CD4-positive, alpha-beta T cell treated with Interleukin-4 for 1 hour (primary cell): Measurements from ENCODE around the gene PPA1.
"Not testable (repeated sequence)": the region's sequence is repeated elsewhere in the genome, so short reads cannot be mapped to it uniquely, and the experiment has no call there.

Experiments
- DNase-seq, 2 donors: peaks; one replicate each; pipeline ENCODE4 v3.0.0-alpha.2; 2020 to 2022

PPA1 gene

DNA sequence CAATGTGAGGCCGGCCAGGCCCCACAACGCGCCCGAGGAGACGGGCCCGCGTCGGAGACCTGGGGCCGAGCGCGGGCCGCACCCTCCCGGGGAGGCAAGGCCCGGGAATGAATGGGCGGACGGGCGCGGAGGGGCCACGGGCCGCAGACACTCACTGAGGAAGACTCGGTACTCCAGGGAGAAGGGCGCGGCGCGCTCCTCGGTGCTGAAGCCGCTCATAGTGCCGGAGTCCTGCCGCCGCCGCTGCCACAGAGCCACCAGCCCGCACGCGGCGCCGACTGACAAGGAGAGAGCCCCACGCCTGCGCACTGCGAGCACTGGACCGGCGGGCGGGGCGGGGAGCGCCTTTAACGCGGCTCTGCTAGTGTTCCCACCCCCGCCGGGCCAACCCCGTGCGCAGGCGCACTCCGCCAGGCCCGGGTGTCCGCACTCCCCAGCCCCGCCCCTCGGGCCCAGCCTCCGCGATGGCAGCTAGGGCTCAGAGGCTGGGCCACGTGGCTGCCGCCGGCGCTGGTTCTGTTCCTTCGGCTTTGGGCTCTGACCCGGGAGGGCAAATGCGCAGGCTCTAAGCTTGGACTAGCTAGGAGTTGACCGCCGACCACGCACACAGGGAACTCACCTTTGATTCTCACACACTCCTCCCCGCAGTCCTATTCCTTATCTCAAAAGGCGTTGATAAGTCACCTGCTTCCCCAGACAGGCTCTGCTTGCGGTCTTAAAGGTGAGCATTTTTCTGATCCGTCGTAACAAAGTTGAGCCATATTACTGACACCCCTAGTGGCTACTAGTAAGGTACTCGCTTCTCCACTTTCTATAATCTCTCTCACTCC, at the start of gene PPA1:
TSS of gene PPA1 (minus strand) at position 321 of the 830 bp plus-strand sequence. CDS start at position 219, 102 bp downstream.
- peak; percentile 98 for DNase-seq

DNA sequence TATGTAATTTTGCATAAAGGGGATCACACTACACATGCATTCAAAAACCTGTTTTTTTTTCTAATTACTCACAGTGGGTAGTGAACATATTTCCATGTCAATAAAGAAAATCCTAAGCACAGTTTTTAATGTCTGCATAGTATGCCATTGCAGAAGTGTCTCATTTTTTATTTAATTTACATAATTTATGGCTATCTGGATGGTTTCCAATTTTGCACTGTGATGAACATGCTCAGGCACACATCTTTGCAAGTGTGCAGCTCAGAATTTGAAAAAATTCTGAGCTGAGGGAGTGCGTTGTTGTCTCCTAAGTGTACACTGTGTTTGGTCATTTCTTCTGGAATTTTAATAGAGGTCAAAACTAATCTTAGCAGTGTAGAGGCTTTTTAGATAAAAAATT, 48.4 kb upstream of the PPA1 start:
- DNase-seq: no peak

DNA sequence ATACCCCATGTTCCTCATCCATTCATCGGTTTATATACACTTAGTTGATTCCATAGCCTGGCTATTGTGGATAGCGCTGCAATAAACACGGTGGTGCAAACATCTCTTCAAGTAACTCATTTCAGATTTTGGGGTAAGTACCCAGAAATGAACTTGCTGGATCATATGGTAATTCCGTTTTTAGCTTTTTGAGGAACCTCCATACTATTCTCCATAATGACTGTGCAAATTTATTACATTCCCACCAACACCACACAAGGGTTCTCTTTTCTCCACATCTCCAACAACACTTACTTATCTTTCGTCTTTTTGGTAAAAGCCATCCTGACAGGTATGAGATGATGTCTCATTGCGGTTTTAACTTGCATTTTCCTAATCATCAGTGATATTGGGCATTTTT, 46.9 kb upstream of the PPA1 start:
- DNase-seq: no peak

DNA sequence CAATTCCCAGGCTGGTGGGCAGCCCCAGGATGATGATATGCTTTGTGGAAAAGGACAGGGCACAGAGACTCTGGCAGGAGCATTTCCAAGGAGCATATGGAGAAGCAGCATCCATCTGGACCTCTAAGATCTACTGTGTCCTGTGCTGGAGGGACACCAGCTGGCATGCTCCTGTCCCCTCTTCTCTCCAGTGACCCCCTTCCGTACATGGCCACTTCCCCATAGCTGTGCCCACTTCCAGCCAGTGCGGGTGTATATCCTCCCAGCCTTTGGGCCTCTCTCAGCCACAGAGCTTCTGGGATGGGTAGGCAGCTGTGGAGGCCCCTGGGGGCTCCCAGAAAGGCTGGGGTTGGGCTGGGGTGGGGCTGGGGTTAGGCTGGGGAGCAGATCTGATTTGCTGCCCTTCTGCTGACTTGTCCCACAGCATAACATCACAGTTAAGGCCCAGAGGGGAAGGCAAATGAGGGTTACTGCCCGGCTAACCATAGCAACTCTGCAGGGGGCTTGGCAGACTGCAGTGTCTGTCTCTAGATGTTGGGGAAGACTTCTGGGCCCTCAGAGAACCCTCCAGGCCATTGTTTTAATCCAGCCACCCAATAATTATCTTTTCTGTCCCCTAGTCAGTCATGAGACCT, 44.3 kb upstream of the PPA1 start:
- DNase-seq: no peak

DNA sequence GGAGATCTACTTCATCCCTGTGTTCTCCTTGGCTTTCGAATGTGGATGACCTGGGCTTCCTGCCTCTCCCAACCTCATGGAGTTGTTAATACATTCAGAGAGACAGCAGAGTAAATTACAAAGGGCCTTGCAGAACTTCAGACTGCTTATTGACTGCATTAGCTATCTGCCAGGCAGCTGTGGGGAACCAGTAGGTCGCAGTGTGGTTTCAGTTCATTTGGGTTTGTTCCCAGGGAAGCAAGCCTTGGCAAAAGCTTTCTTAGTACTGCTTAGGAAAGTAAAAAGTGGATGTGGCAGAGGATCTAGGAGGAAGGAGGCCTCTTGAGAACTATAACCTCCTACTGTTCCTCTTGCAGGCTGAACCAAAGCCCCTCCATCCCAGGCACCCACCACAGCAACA, 41.4 kb upstream of the PPA1 start:
- DNase-seq: no peak

DNA sequence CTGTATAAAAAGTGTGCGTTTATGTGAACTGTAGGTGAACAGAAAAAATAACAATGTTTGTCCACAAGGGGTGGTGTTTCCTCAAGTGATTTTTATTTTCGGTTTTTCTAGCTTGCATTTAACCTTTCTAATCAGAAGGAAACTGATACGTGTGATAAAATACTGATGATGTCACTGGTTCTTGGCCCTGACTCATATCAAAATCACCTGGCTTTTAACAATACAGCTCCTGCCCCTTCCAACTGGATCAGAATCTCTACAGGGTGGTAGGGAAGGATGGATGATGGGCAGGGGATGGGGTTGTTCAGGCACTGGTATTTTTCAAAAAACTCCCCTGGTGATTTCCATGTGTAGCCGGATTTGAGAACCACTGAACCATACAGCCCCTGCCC, 39.7 kb upstream of the PPA1 start:
- peak in 1 of 2 donors; percentile 64 for DNase-seq

DNA sequence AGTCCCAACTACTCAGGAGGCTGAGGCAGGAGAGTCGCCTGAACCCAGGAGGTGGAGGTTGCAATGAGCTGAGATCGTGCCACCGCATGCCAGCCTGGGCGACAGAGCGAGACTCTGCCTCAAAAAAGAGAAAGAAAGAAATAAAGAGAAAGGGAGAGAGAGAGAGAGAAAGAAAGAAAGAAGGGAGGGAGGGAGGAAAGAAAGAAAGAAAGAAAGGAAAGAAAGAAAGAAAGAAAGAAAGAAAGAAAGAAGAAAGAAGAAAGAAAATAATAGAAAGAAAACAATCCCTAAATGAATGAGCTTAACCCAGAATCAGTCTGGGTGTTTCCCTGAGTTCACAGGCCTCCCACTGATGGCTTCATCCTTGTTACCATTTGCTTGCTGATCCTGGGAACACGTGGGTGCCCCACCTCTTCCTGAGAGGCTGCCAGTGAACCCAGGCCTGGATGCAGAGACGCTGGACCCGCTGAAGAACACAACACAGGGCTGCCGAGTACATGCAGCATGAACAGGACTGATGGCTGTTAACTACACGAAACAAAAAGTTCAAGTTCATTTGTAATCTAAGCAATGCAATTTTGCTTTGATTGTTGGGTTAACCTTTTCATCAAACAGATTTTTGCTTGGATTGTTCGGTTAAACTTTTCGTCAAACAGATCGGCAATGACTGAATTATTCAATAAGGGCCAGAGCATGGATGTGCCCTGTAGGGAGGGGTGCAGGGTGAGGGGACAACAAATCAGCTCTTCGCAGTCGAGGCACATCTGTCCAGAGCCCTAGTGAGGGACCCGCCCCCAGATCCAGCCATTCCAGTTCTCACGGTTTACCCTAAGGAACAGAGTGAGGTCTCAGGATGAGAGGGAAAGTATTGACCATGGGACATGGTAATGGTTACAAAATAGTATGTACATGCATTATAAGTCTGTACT, 39.0 kb upstream of the PPA1 start:
- no peak for DNase-seq

DNA sequence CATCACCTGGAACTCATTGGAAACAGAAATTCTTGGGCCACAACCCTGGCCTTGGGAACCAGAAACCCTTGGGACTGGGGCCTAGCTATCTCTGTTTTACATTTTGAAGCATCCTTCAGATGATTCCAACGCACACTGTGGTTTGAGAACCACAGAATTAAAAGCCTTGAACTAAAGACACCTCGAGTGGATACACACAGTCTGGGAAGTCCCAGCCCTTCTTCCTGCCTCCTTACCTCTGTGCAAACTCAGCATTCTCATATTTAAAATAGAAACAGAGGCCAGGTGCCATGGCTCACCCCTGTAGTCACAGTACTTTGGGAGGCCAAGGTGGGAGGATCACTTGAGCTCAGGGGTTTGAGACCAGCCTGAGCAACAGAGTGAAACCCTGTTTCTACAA, 37.7 kb upstream of the PPA1 start:
- DNase-seq: no peak

DNA sequence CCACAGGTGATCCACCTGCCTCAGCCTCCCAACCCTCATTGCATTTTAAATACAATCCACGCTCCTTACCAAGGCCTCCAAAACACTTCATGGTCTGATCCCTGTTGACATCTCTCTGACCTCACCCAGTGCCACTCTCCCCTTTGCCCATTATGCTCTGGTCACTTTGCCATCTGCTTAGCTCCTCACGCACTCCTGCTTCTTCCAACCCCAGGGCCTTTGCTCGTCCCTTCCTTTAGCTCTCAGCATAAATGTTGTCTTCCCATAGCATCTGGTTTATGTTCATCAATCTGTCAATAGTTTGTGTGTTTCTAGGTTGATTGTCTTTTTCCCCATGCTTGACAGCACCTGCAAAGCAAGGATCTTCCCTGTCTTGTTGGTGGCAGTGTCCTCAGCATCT, 36.5 kb upstream of the PPA1 start:
- no peak for DNase-seq

DNA sequence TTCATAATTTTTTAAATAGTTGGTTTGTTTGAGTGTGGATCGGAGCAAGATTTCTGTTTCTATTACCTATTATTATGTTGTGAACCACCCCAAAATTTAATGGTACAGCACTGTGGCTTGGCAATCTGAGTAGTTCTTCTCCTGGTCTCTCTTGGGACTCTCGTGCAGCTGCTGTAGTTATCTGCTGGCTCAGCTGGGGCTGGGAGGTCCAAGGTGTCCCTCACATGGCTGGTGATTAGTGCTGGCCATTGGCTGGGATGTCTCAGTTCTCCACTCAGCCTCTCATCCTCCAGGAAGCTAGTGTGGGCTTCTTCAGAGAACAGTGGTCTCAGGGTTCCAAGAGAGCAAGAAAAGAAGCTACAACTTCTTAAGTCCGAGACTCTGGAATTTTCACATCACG, 35.1 kb upstream of the PPA1 start:
- no peak for DNase-seq

DNA sequence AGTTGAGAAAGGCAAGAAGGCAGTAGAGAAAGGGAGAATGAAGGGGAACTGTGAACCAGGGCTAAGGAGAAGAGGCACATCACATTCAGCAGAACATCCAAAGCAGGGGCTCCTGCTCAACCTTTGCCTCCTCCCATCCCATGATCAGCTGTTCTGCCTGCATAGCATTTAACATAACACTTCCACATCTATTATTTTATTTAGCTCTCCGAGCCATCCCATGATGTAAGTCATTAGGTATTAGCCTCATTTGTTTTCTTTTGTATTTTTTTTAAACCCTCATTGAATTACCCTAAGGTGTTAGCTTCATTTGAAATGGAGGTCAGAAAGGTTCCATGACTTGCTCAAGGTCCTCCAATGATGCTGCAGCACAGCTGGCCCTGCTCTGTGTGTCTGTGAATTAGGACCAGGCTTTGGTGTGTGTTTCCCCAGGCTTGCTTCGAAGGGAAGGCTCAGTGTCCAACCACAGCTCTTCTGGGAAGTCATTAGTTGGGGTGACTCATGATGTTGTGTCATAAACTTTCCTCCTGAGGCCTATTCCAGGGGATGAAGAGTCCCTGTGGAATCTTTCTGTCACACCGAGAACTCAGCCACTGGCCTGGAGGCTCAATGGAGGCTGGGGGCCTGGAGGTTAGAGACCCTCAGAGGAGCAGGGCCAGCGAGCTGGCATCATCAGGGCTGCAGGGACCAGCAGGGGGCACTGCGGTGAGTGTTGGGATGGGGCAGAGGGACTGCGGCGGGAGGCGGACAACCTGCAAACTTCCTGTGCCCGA, 34.1 kb upstream of the PPA1 start:
- DNase-seq: peak in 1 of 2 donors; percentile 32

DNA sequence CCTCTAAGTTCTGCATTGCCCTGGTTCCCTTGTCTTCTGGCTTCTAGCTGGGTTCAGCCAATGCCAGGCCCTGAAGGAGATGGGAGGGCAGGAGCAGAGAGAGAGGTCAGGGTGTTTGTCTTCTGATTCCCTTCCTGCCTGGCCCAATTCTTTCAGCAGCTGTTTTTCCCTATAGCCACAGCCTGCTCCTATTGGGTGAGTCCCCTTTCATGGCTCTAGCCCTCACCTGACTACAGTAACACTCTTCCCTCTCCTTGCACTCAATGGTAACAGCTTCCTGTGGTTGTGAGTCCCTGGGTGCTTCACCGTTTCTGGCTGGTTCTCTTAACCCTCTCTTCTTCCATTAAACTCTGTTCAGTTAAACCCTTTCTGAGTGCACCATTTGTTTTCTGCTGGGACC, 33.5 kb upstream of the PPA1 start:
- DNase-seq: no peak

DNA sequence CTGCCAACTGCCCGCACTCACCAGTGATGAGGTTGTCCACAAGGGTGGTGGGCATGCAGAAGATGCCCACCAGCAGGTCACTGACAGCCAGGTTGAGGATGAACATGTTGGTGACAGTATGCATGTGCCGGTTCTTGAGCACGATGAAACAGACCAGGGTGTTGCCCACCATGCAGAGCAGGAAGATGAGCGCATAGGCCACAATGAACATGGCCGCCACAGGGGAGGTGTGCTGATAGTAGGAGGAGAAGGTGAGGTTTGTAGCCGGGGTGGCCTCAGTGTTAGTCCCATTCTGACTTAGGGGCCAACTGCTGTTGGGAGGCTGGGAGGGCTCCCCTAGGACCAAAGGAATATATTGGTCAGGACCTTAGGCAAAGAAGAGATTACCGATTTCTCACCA, 32.8 kb upstream of the PPA1 start:
- no peak for DNase-seq

DNA sequence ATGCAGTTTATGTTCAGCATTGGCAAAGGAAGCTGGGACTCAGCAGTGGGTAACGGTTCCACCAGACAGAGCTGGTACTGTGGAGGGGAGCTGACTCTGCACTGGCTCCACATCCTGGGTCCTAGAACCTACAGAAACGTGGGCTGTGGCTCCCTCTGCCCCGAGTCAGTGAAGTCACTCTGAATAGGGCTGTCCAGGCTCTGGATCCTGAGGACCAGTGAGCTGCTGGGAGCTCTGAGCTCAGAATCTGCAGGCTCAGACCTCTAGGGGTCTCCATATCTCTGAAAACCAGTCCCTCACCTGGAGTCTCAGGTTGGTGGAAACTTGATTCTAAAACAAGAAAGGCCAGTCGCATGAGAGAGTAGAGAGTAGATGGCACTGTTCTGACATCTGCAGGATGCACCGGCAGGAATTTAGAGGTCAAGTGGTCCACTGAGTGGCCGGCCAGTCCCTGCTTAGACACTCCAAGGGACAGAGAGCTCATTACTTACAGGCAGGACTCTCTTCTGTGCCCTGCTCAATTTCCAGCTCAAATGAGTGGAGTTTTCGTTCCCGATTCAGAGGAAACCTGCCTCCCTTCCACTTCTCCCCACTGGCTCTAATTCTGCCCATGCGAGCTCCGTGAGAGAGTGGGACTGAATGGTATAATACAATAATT, 31.9 kb upstream of the PPA1 start:
- no peak for DNase-seq

DNA sequence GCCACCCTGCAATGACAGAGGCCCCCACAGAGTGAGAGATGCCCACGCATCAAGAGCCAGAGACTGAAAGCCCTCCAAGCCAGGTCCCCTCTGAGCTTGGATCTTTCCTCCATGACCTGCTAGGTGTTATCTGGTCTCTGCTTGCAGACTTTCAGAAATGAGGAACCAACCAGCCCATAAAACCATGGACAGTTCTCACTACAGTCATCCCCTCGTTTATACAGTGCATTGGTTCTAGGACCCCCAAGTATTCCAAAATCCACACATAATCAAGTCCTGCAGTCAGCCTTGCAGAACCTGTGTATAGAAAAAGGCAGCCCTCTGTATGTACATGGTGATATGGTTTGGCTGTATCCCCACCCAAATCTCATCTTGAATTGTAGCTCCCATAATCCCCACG, 27.5 kb upstream of the PPA1 start:
- no peak for DNase-seq

DNA sequence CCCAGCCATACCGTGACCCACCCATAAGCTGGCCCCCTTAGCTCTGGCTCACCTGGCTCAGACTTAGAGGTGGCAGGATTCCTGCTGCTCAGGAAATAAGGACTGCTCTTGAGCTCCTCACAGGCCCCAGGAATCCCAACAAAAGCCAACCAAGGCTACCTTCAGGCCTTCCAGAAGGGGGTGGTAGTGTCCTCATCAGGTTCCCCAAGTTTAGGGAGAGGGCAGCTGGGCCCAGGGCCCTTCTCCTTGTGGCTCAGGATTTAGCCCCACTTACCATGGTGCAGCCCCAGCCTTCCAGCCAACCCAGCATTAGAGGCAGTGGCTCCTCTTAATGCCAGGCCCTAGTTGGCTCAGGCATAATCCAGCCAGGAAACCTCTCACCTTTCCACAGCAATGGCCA, 27.0 kb upstream of the PPA1 start:
- no peak for DNase-seq

DNA sequence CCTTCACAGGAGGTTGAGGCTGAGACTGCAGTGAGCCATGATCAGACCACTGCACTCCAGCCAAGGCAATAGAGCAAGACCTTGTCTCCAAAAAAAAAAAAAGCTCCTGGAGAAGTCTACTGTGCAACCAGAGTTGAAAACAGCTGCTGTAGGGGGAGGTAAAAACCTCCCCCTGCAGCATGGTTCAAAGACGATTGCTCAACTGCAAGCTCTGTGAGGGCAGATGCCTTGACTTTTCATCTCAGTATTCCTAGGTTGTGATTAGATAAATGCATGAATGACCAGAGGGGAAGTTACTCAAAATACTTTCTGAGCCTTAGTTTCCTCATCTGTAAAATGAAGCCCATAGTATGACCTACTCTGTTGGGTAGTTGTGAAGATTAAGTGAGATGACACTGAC, 25.0 kb upstream of the PPA1 start:
- no peak for DNase-seq

DNA sequence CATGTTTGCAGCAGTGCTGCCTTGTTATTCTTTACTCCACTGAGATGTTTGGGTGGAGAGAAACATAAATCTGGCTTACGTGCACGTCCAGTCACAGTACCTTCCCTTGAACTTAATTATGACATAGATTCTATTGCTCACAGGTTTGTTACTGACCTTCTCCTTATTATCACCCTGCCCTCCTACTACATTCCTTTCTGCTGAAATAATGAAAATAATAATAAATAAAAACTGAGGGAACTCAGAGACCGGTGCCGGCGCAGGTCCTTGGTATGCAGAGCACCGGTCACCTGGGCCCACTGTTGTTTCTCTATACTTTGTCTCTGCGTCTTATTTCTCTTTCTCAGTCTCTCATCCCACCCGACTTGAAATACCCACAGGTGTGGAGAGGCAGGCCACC, 24.6 kb upstream of the PPA1 start:
- DNase-seq: not testable (repeated sequence)

DNA sequence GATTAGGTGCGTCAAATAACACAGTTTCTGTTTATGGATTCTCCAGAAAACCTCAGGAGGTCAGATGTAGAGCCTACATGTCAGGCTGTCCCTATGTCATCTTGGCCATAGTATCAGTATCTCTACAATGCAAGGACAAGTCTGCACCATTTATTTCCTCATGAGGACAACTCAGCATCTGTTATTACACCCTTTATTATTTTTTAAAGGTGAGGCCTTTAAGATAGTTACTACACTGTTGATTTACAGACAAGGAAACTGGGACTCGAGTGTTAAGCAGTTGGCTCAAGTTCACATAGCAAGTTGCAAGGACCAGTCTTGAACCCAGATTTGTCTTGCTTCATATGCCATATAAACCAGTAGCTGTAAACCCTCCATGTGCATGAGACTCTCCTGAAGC, 23.2 kb upstream of the PPA1 start:
- no peak for DNase-seq

DNA sequence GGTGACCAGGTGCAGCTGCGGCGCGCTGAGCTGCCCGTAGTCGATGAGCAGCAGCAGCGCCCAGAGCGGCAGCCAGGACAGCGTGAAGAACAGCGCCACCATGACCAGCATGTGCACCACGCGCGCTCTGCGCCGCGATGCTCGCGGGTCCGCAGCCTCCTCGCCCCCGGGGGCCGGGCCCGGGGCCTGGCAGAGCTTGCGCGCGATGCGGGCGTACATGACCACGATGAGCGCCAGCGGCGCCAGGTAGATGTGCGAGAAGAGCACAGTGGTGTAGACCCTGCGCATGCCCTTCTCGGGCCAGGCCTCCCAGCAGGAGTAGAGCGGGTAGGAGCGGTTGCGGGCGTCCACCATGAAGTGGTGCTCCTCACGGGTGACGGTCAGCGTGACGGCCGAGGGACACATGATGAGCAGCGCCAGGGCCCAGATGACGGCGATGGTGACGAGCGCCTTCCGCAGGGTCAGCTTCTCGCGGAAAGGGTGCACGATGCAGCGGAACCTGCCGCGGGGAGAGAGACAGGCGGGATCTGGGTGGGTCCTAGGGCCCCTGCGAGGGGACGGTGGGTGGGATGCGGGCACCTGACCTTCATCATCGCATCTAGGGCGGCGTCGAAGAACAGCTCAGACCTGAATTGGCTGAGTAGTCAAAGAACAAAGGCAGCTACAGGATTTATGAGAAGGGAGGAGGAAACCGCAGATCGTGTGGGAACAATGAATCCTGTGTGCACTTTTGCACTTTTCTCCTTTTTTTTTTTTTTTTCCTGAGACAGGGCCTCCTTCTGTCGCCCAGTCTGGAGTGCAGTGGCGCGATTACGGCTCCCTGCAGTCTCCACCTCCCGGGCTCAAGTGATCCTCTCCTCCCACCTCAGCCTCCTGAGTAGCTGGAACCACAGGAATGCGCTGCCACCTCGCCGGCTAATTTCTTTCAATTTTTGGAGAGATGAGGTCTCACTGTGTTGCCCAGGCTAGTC, 22.4 kb upstream of the PPA1 start:
- peak in 1 of 2 donors; percentile 42 for DNase-seq

DNA sequence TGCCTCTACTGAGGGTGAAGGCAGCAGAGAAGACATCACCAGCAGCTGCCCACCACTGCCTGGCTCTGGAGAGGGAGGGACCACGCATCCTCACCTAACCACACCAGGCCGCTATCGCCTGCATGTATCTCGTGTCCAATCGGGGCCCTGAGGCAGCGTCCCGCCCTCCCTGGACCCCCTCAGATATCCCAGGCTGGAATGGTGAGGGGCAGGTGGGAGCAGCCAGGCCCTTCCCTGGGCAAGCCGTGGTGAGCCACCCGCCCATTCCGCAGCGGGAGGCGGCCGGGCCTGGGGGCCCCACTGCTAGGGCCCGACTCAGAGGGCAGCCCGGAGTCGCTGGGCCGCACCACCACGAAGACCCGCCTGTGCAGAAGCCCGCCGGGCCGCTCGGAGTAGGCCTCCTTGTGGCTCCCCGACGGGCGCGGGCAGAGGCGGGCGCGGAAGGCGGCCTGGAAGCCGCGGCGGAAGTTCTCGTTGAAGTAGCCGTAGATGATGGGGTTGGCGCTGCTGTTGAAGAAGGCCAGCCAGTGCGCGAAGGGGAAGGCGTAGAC, 21.6 kb upstream of the PPA1 start:
- no peak for DNase-seq
